ENCODE measurements around the gene ZEB1. TPM values are rescaled to one million over a fixed set of nuclear protein-coding genes. Genes with fewer than 3 reads are reported as not detected.

Gene ZEB1
- total RNA-seq, 4 donors from 2014 or later, result 51.7 to 67.7 (median 57.9) TPM

- Histone ChIP-seq H3K9me3 (no peaks in the 10 kb centered on the region), H3K27ac (no peak overlapping the region), H3K4me1 (no peaks in the 10 kb centered on the region), H3K4me3 (replicated peaks in 1 of 3) (no peak overlapping the region), H3K36me3 (peaks cover 6 to 9% of the 10 kb centered on the region in 2 donors), H3K27me3 (no peaks in the 10 kb centered on the region)
- WGBS, 2 donors, result 90 to 93% methylated on average over 4 of the region's 4 CpGs
- intact Hi-C loops (cut with DNase I), result no loop called here
- no peak for TF ChIP-seq POLR2A (IDR thresholded peaks at IDR 0.05)
- TF ChIP-seq CTCF (IDR thresholded peaks at IDR 0.05), result no peak
- DNase-seq, result no peak
Measured at GRCh38 chr10:31526178-31526577, 207.2 kb downstream of the ZEB1 start.

GRCh38 chr10:31526681-31527080 is 207.7 kb downstream of the ZEB1 start:
- intact Hi-C loops (cut with DNase I), result no loop called here
- H3K4me1 ChIP-seq, result no peaks in the 10 kb centered on the region
- H3K4me3 ChIP-seq (replicated peaks in 1 of 3), result no peak overlapping the region
- DNase-seq, result no peak
- 89 to 94% methylated on average over 11 of the region's 11 CpGs for WGBS, 2 donors
- H3K9me3 ChIP-seq, result no peaks in the 10 kb centered on the region
- no peaks in the 10 kb centered on the region for H3K27me3 ChIP-seq
- H3K36me3 ChIP-seq, result peaks cover 6 to 9% of the 10 kb centered on the region in 2 donors
- no peak for TF ChIP-seq POLR2A (IDR thresholded peaks at IDR 0.05)
- TF ChIP-seq CTCF (IDR thresholded peaks at IDR 0.05), result no peak
- H3K27ac ChIP-seq, result no peak overlapping the region

- no peaks in the 10 kb centered on the region for H3K4me1 ChIP-seq
- H3K27me3 ChIP-seq, result no peaks in the 10 kb centered on the region
- TF ChIP-seq CTCF (IDR thresholded peaks at IDR 0.05), result no peak
- TF ChIP-seq POLR2A (IDR thresholded peaks at IDR 0.05), result no peak
- H3K36me3 ChIP-seq, result peaks cover 6 to 9% of the 10 kb centered on the region in 2 donors
- DNase-seq, result no peak
- H3K9me3 ChIP-seq, result no peaks in the 10 kb centered on the region
- no peak overlapping the region for H3K4me3 ChIP-seq (replicated peaks in 1 of 3)
- intact Hi-C loops (cut with DNase I), result no loop called here
- H3K27ac ChIP-seq, result no peak overlapping the region
Measured at GRCh38 chr10:31528831-31529230, 209.8 kb downstream of the ZEB1 start.

- Histone ChIP-seq H3K4me1 (no peaks in the 10 kb centered on the region), H3K4me3 (replicated peaks in 1 of 3) (no peak overlapping the region), H3K9me3 (no peaks in the 10 kb centered on the region), H3K36me3 (no peaks in the 10 kb centered on the region), H3K27ac (no peak overlapping the region), H3K27me3 (no peaks in the 10 kb centered on the region)
- intact Hi-C loops (cut with DNase I), result no loop called here
- 47 to 61% methylated on average over 3 of the region's 3 CpGs for WGBS, 2 donors
- no peak for DNase-seq
- TF ChIP-seq CTCF (IDR thresholded peaks at IDR 0.05) (no peak), POLR2A (IDR thresholded peaks at IDR 0.05) (no peak)
Measured at GRCh38 chr10:31536302-31536701, 217.3 kb downstream of the ZEB1 start.

GRCh38 chr10:31549896-31550295 is 230.9 kb downstream of the ZEB1 start:
- TF ChIP-seq CTCF (IDR thresholded peaks at IDR 0.05) (no peak), POLR2A (IDR thresholded peaks at IDR 0.05) (no peak)

More at GRCh38 chr10:31549896-31550295, 230.9 kb downstream of the ZEB1 start:
- Histone ChIP-seq H3K36me3 (no peaks in the 10 kb centered on the region), H3K4me1 (no peaks in the 10 kb centered on the region), H3K9me3 (no peaks in the 10 kb centered on the region), H3K4me3 (replicated peaks in 1 of 3) (no peak overlapping the region), H3K27me3 (no peaks in the 10 kb centered on the region), H3K27ac (no peak overlapping the region)
- intact Hi-C loops (cut with DNase I), result no loop called here
- no peak for DNase-seq
- WGBS, 2 donors, result 82 to 84% methylated on average over 2 of the region's 2 CpGs
